NCI-H2227 treated with DMSO at 0.1 percent for 48 hours (cell line): Measurements from ENCODE around the gene EPHB6.

ENCODE experiments used
- DNase-seq: peaks from one replicate; lab custom pipeline; 2025; lab: John Stamatoyannopoulos, UW

EPHB6 gene

GRCh38 chr7:142876991-142877910, 22.4 kb downstream of the EPHB6 start:
- no peak for DNase-seq

GRCh38 chr7:142878315-142878714, 23.4 kb downstream of the EPHB6 start:
- no peak for DNase-seq

GRCh38 chr7:142879060-142879459, 24.2 kb downstream of the EPHB6 start:
- no peak for DNase-seq

GRCh38 chr7:142880876-142881505, 26.1 kb downstream of the EPHB6 start:
- no peak for DNase-seq

GRCh38 chr7:142881586-142882337, 26.9 kb downstream of the EPHB6 start:
- DNase-seq: no peak

GRCh38 chr7:142882338-142882678, 27.4 kb downstream of the EPHB6 start:
- no peak for DNase-seq

- DNase-seq: no peak
These were observed 28.3 kb downstream of the EPHB6 start for GRCh38 chr7:142883145-142883544.

- no peak for DNase-seq
These were observed 28.9 kb downstream of the EPHB6 start for GRCh38 chr7:142883571-142884285.

GRCh38 chr7:142884286-142884640, 29.4 kb downstream of the EPHB6 start:
- no peak for DNase-seq

GRCh38 chr7:142885311-142886230, 30.7 kb downstream of the EPHB6 start, which contains the start of gene TRPV6:
Gene TRPV6 (minus strand): TSS chr7:142885745.
- DNase-seq: no peak

- no peak for DNase-seq
These were observed 32.0 kb downstream of the EPHB6 start for GRCh38 chr7:142886866-142887265.

- DNase-seq: no peak
These were observed 32.6 kb downstream of the EPHB6 start for GRCh38 chr7:142887282-142888015.

- no peak for DNase-seq
These were observed 34.9 kb downstream of the EPHB6 start for GRCh38 chr7:142889816-142890215.

- no peak for DNase-seq
These were observed 36.1 kb downstream of the EPHB6 start for GRCh38 chr7:142890874-142891485.

- DNase-seq: no peak
These were observed 36.7 kb downstream of the EPHB6 start for GRCh38 chr7:142891490-142892082.

GRCh38 chr7:142892951-142893350, 38.1 kb downstream of the EPHB6 start:
- no peak for DNase-seq

- DNase-seq: no peak
These were observed 39.5 kb downstream of the EPHB6 start for GRCh38 chr7:142894112-142894984.

- DNase-seq: no peak
These were observed 40.2 kb downstream of the EPHB6 start for GRCh38 chr7:142894985-142895593.
